NCI-H510A (cell line): ENCODE results near the gene MACROH2A1.

Experiments used
- DNase-seq: peaks from one replicate; lab custom pipeline; 2025; lab: John Stamatoyannopoulos, UW

MACROH2A1 gene

GRCh38 chr5:135435467-135436330, 36.7 kb upstream of the MACROH2A1 start:
- no peak for DNase-seq

- DNase-seq, result no peak
Measured at GRCh38 chr5:135434591-135435466, 35.8 kb upstream of the MACROH2A1 start.

- DNase-seq, result no peak
Measured at GRCh38 chr5:135433681-135434426, 34.8 kb upstream of the MACROH2A1 start.

GRCh38 chr5:135432113-135432512, 33.1 kb upstream of the MACROH2A1 start:
- no peak for DNase-seq

- DNase-seq, result no peak
Measured at GRCh38 chr5:135430135-135430437, 31.1 kb upstream of the MACROH2A1 start.

GRCh38 chr5:135429301-135430134, 30.5 kb upstream of the MACROH2A1 start:
- DNase-seq, result no peak

GRCh38 chr5:135428586-135428985, 29.6 kb upstream of the MACROH2A1 start:
- DNase-seq, result no peak

- no peak for DNase-seq
Measured at GRCh38 chr5:135426102-135427082, 27.4 kb upstream of the MACROH2A1 start.

GRCh38 chr5:135425641-135426040, 26.6 kb upstream of the MACROH2A1 start:
- DNase-seq, result no peak

- DNase-seq, result no peak
Measured at GRCh38 chr5:135423846-135424168, 24.8 kb upstream of the MACROH2A1 start.

- no peak for DNase-seq
Measured at GRCh38 chr5:135423146-135423845, 24.3 kb upstream of the MACROH2A1 start.

- no peak for DNase-seq
Measured at GRCh38 chr5:135422419-135422818, 23.4 kb upstream of the MACROH2A1 start.

GRCh38 chr5:135417083-135417482, 18.1 kb upstream of the MACROH2A1 start:
- DNase-seq, result no peak

GRCh38 chr5:135405082-135405481, 6.1 kb upstream of the MACROH2A1 start:
- no peak for DNase-seq

GRCh38 chr5:135402031-135402430, 3.0 kb upstream of the MACROH2A1 start:
- no peak for DNase-seq

- DNase-seq, result peak; percentile 41
Measured at GRCh38 chr5:135400866-135401265, 1.8 kb upstream of the MACROH2A1 start.

GRCh38 chr5:135399794-135400542, 937 bp upstream of the MACROH2A1 start:
- no peak for DNase-seq

GRCh38 chr5:135398160-135398854, 724 bp downstream of the MACROH2A1 start:
- peak; percentile 30 for DNase-seq
